ENCODE data around the gene CFAP299.

The CFAP299 gene

DNA sequence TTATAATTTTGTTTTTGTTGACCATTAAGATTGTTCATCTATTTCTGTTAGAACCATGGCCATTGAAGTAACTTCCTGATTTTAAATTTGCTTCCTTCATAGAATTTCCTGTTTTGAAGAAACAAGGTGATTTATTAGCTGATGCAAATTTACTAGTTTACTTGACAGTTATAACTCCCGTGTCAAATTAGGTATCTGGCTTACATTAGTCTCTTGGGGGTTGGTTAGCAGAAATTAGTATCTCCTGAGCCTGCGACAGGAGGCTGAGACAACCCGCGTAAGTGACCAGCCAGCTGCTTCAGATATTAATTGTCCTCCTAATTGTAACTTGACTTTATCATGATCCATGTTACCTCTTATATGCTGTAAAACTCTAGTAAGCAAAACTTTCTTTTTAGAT, 154.3 kb downstream of the CFAP299 start:
- no peaks in the 10 kb centered on the region for H3K79me2 ChIP-seq (ENCODE audit: low read length)
- H3K4me3 ChIP-seq (ENCODE audit: low read length): no peak overlapping the region
- no peaks in the 10 kb centered on the region for H3K36me3 ChIP-seq (replicated peaks; ENCODE audit: insufficient read depth, low read length)
- no peaks in the 10 kb centered on the region for H3K9me3 ChIP-seq (replicated peaks; ENCODE audit: insufficient read depth, low read length)
- no peaks in the 10 kb centered on the region for H3K4me1 ChIP-seq (ENCODE audit: low read length)
- no peaks in the 10 kb centered on the region for H3K9me2 ChIP-seq (replicated peaks; ENCODE audit: insufficient read depth, low read length)
- TF ChIP-seq EZH2 (optimal IDR thresholded peaks at IDR 0.05; ENCODE audit: low read depth, low read length): no peak
- no peak for TF ChIP-seq EZH2phosphoT487 (IDR thresholded peaks at IDR 0.05; ENCODE audit: low read length)
- TF ChIP-seq, protein P1, sequence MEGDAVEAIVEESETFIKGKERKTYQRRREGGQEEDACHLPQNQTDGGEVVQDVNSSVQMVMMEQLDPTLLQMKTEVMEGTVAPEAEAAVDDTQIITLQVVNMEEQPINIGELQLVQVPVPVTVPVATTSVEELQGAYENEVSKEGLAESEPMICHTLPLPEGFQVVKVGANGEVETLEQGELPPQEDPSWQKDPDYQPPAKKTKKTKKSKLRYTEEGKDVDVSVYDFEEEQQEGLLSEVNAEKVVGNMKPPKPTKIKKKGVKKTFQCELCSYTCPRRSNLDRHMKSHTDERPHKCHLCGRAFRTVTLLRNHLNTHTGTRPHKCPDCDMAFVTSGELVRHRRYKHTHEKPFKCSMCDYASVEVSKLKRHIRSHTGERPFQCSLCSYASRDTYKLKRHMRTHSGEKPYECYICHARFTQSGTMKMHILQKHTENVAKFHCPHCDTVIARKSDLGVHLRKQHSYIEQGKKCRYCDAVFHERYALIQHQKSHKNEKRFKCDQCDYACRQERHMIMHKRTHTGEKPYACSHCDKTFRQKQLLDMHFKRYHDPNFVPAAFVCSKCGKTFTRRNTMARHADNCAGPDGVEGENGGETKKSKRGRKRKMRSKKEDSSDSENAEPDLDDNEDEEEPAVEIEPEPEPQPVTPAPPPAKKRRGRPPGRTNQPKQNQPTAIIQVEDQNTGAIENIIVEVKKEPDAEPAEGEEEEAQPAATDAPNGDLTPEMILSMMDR (IDR thresholded peaks at IDR 0.05; ENCODE audit: low read length): no peak
- H4K20me1 ChIP-seq (ENCODE audit: insufficient read depth, low read length): no peaks in the 10 kb centered on the region
- H3K27ac ChIP-seq (ENCODE audit: low read length): no peak overlapping the region
- H2AFZ ChIP-seq (ENCODE audit: low read length): no peak overlapping the region
- H3K27me3 ChIP-seq (replicated peaks; ENCODE audit: insufficient read depth, low read length): no peaks in the 10 kb centered on the region
- H3K9ac ChIP-seq (ENCODE audit: low read length): no peak overlapping the region
- no peaks in the 10 kb centered on the region for H3F3A ChIP-seq (ENCODE audit: insufficient read depth, low read length)
- DNase-seq: no peak
- H3K4me2 ChIP-seq (ENCODE audit: low read depth, low read length): no peak overlapping the region

- H3F3A ChIP-seq (ENCODE audit: insufficient read depth, low read length): no peaks in the 10 kb centered on the region
- H3K9me3 ChIP-seq (replicated peaks; ENCODE audit: insufficient read depth, low read length): no peaks in the 10 kb centered on the region
- H3K36me3 ChIP-seq (replicated peaks; ENCODE audit: insufficient read depth, low read length): no peaks in the 10 kb centered on the region
- TF ChIP-seq, protein P1 (IDR thresholded peaks at IDR 0.05; ENCODE audit: low read length): no peak
- no peak for TF ChIP-seq EZH2 (optimal IDR thresholded peaks at IDR 0.05; ENCODE audit: low read depth, low read length)
- no peak for TF ChIP-seq EZH2phosphoT487 (IDR thresholded peaks at IDR 0.05; ENCODE audit: low read length)
- no peak overlapping the region for H3K4me2 ChIP-seq (ENCODE audit: low read depth, low read length)
- H3K4me1 ChIP-seq (ENCODE audit: low read length): no peaks in the 10 kb centered on the region
- H3K27ac ChIP-seq (ENCODE audit: low read length): no peak overlapping the region
- H2AFZ ChIP-seq (ENCODE audit: low read length): no peak overlapping the region
- no peaks in the 10 kb centered on the region for H4K20me1 ChIP-seq (ENCODE audit: insufficient read depth, low read length)
- H3K79me2 ChIP-seq (ENCODE audit: low read length): no peaks in the 10 kb centered on the region
- H3K9ac ChIP-seq (ENCODE audit: low read length): no peak overlapping the region
- no peaks in the 10 kb centered on the region for H3K27me3 ChIP-seq (replicated peaks; ENCODE audit: insufficient read depth, low read length)
- H3K9me2 ChIP-seq (replicated peaks; ENCODE audit: insufficient read depth, low read length): no peaks in the 10 kb centered on the region
- DNase-seq: peak; percentile 59
- H3K4me3 ChIP-seq (ENCODE audit: low read length): no peak overlapping the region
These were observed 157.2 kb downstream of the CFAP299 start for GRCh38 chr4:80492761-80493160.

- Histone ChIP-seq H3K27ac (ENCODE audit: low read length) (no peak overlapping the region), H3K4me1 (ENCODE audit: low read length) (no peaks in the 10 kb centered on the region), H3K9me3 (replicated peaks; ENCODE audit: insufficient read depth, low read length) (no peaks in the 10 kb centered on the region), H3F3A (ENCODE audit: insufficient read depth, low read length) (no peaks in the 10 kb centered on the region), H3K9me2 (replicated peaks; ENCODE audit: insufficient read depth, low read length) (no peaks in the 10 kb centered on the region), H3K79me2 (ENCODE audit: low read length) (no peaks in the 10 kb centered on the region), H3K4me2 (ENCODE audit: low read depth, low read length) (no peak overlapping the region), H2AFZ (ENCODE audit: low read length) (no peak overlapping the region), H3K36me3 (replicated peaks; ENCODE audit: insufficient read depth, low read length) (no peaks in the 10 kb centered on the region), H3K9ac (ENCODE audit: low read length) (no peak overlapping the region), H3K27me3 (replicated peaks; ENCODE audit: insufficient read depth, low read length) (no peaks in the 10 kb centered on the region), H3K4me3 (ENCODE audit: low read length) (no peak overlapping the region), H4K20me1 (ENCODE audit: insufficient read depth, low read length) (no peaks in the 10 kb centered on the region)
- TF ChIP-seq EZH2phosphoT487 (IDR thresholded peaks at IDR 0.05; ENCODE audit: low read length) (no peak), EZH2 (optimal IDR thresholded peaks at IDR 0.05; ENCODE audit: low read depth, low read length) (no peak)
- TF ChIP-seq, protein P1 (IDR thresholded peaks at IDR 0.05; ENCODE audit: low read length): no peak
- no peak for DNase-seq
These were observed 160.3 kb downstream of the CFAP299 start for GRCh38 chr4:80495865-80496264.

All from MM.1S (cell line).